ENCODE measurements around the gene RUVBL2. TPM values are rescaled to one million over a fixed set of nuclear protein-coding genes. Genes with fewer than 3 reads are reported as not detected.
"Not testable (repeated sequence)": the region's sequence is repeated elsewhere in the genome, so short reads cannot be mapped to it uniquely, and the experiment has no call there.

Gene RUVBL2
- total RNA-seq, 1 donor from 2014 or later: 81.5 TPM

- peak; percentile 27 for TF ChIP-seq CTCF (IDR thresholded peaks at IDR 0.05; ENCODE audit: unreplicated experiment)
- Mint-ChIP-seq H3K36me3 (ENCODE audit: insufficient read depth) (peaks cover 9% of the 10 kb centered on the region), H3K27me3 (peaks cover 45% of the 10 kb centered on the region), H3K4me1 (ENCODE audit: low read depth) (peaks cover 3% of the 10 kb centered on the region), H3K9me3 (ENCODE audit: low read depth) (no peaks in the 10 kb centered on the region), H3K27ac (peak overlapping the region; percentile 65), H3K4me3 (ENCODE audit: low read depth) (no peak overlapping the region)
- DNase-seq (ENCODE audit: low spot score, unreplicated experiment): no peak
Observed at GRCh38 chr19:49019242-49019932, 25.7 kb downstream of the RUVBL2 start.

GRCh38 chr19:49020342-49020741 is 26.7 kb downstream of the RUVBL2 start:
- Mint-ChIP-seq H3K27me3 (peaks cover 49% of the 10 kb centered on the region), H3K4me1 (ENCODE audit: low read depth) (peaks cover 3% of the 10 kb centered on the region), H3K27ac (no peak overlapping the region), H3K36me3 (ENCODE audit: insufficient read depth) (peaks cover 7% of the 10 kb centered on the region), H3K9me3 (ENCODE audit: low read depth) (no peaks in the 10 kb centered on the region), H3K4me3 (ENCODE audit: low read depth) (no peak overlapping the region)
- DNase-seq (ENCODE audit: low spot score, unreplicated experiment): no peak
- TF ChIP-seq CTCF (IDR thresholded peaks at IDR 0.05; ENCODE audit: unreplicated experiment): no peak

- H3K27me3 Mint-ChIP-seq: peaks cover 49% of the 10 kb centered on the region
- H3K27ac Mint-ChIP-seq: no peak overlapping the region
- no peak for DNase-seq (ENCODE audit: low spot score, unreplicated experiment)
- no peak overlapping the region for H3K4me3 Mint-ChIP-seq (ENCODE audit: low read depth)
- H3K9me3 Mint-ChIP-seq (ENCODE audit: low read depth): no peaks in the 10 kb centered on the region
- peaks cover 2% of the 10 kb centered on the region for H3K36me3 Mint-ChIP-seq (ENCODE audit: insufficient read depth)
- no peak for TF ChIP-seq CTCF (IDR thresholded peaks at IDR 0.05; ENCODE audit: unreplicated experiment)
- peaks cover 3% of the 10 kb centered on the region for H3K4me1 Mint-ChIP-seq (ENCODE audit: low read depth)
Observed at GRCh38 chr19:49020931-49021895, 27.5 kb downstream of the RUVBL2 start.

- DNase-seq (ENCODE audit: low spot score, unreplicated experiment): no peak
- Mint-ChIP-seq H3K9me3 (ENCODE audit: low read depth) (no peaks in the 10 kb centered on the region), H3K4me3 (ENCODE audit: low read depth) (no peak overlapping the region), H3K27ac (no peak overlapping the region), H3K4me1 (ENCODE audit: low read depth) (peaks cover 3% of the 10 kb centered on the region), H3K27me3 (peaks cover 48% of the 10 kb centered on the region), H3K36me3 (ENCODE audit: insufficient read depth) (no peaks in the 10 kb centered on the region)
- TF ChIP-seq CTCF (IDR thresholded peaks at IDR 0.05; ENCODE audit: unreplicated experiment): no peak
Observed at GRCh38 chr19:49022116-49022515, 28.4 kb downstream of the RUVBL2 start.

GRCh38 chr19:49024233-49024632 is 30.5 kb downstream of the RUVBL2 start, which contains the start of gene CGB3:
CGB3 (minus strand) TSS chr19:49024333; CDS start chr19:49023971, 362 bp downstream.
- H3K4me3 Mint-ChIP-seq (ENCODE audit: low read depth); H3K36me3 Mint-ChIP-seq (ENCODE audit: insufficient read depth): not testable (repeated sequence)

GRCh38 chr19:49025088-49025487 is 31.4 kb downstream of the RUVBL2 start:
- H3K4me1 Mint-ChIP-seq (ENCODE audit: low read depth); H3K4me3 Mint-ChIP-seq (ENCODE audit: low read depth); DNase-seq (ENCODE audit: low spot score, unreplicated experiment); H3K36me3 Mint-ChIP-seq (ENCODE audit: insufficient read depth); H3K27ac Mint-ChIP-seq; H3K9me3 Mint-ChIP-seq (ENCODE audit: low read depth): not testable (repeated sequence)
- peaks cover 33% of the 10 kb centered on the region for H3K27me3 Mint-ChIP-seq

More at GRCh38 chr19:49024233-49024632, 30.5 kb downstream of the RUVBL2 start, which contains the start of gene CGB3:
- not testable (repeated sequence) for H3K27ac Mint-ChIP-seq; H3K9me3 Mint-ChIP-seq (ENCODE audit: low read depth); H3K4me1 Mint-ChIP-seq (ENCODE audit: low read depth); DNase-seq (ENCODE audit: low spot score, unreplicated experiment)
- H3K27me3 Mint-ChIP-seq: peaks cover 35% of the 10 kb centered on the region

- not testable (repeated sequence) for H3K27ac Mint-ChIP-seq; H3K9me3 Mint-ChIP-seq (ENCODE audit: low read depth); H3K4me3 Mint-ChIP-seq (ENCODE audit: low read depth); DNase-seq (ENCODE audit: low spot score, unreplicated experiment); H3K36me3 Mint-ChIP-seq (ENCODE audit: insufficient read depth); H3K4me1 Mint-ChIP-seq (ENCODE audit: low read depth)
- peaks cover 31% of the 10 kb centered on the region for H3K27me3 Mint-ChIP-seq
Observed at GRCh38 chr19:49025599-49025998, 31.9 kb downstream of the RUVBL2 start.

- H3K27ac Mint-ChIP-seq; H3K9me3 Mint-ChIP-seq (ENCODE audit: low read depth): not testable (repeated sequence)
Observed at GRCh38 chr19:49028686-49029085, 35.0 kb downstream of the RUVBL2 start.

GRCh38 chr19:49029749-49030148 is 36.1 kb downstream of the RUVBL2 start:
- H3K4me1 Mint-ChIP-seq (ENCODE audit: low read depth); H3K4me3 Mint-ChIP-seq (ENCODE audit: low read depth); H3K9me3 Mint-ChIP-seq (ENCODE audit: low read depth); DNase-seq (ENCODE audit: low spot score, unreplicated experiment); H3K27ac Mint-ChIP-seq; H3K36me3 Mint-ChIP-seq (ENCODE audit: insufficient read depth): not testable (repeated sequence)
- peaks cover 23% of the 10 kb centered on the region for H3K27me3 Mint-ChIP-seq

More at GRCh38 chr19:49028686-49029085, 35.0 kb downstream of the RUVBL2 start:
- DNase-seq (ENCODE audit: low spot score, unreplicated experiment); H3K4me1 Mint-ChIP-seq (ENCODE audit: low read depth); H3K36me3 Mint-ChIP-seq (ENCODE audit: insufficient read depth); H3K4me3 Mint-ChIP-seq (ENCODE audit: low read depth): not testable (repeated sequence)
- H3K27me3 Mint-ChIP-seq: peaks cover 23% of the 10 kb centered on the region

Data from progenitor cell of endocrine pancreas (in vitro differentiated cells).